GM12878 (cell line): ENCODE data around the gene OTUD5.

ENCODE experiments used
- ASH2L ChIP-seq: fragments of 300-600, 200-600 bp; sonication (generic); IDR thresholded peaks from 2 replicates; pipeline ENCODE4 v1.6.1; 2017; ENCODE audit warnings: low read depth, mild to moderate bottlenecking, borderline replicate concordance
- BHLHE40 ChIP-seq, 2 experiments: fragments of 450-650 bp in 1 of 2; IDR thresholded peaks; 2 replicates each; pipeline ENCODE4 v1.6.1; 2011 to 2017; ENCODE audit warnings: low read depth in 2 of 2, borderline replicate concordance in 1 of 2, improper control_type of control experiment in 1 of 2, low read length in 1 of 2, mild to moderate bottlenecking in 1 of 2
- NFYB ChIP-seq: IDR thresholded peaks from 2 replicates; pipeline ENCODE4 v1.6.1; 2011; ENCODE audit warnings: low read depth, mild to moderate bottlenecking, low read length, improper control_type of control experiment, moderate library complexity; ENCODE audit not compliant: insufficient read depth
- POLR2A ChIP-seq: IDR thresholded peaks from 2 replicates; pipeline ENCODE4 v1.6.1; 2011; ENCODE audit warnings: low read depth, mild to moderate bottlenecking, low read length
- RB1 ChIP-seq: fragments of 450-650 bp; formaldehyde crosslinking; IDR thresholded peaks from 2 replicates; pipeline ENCODE4 v1.6.1; 2017; ENCODE audit warnings: mild to moderate bottlenecking, borderline replicate concordance
- SIX5 ChIP-seq: IDR thresholded peaks from 2 replicates; pipeline ENCODE4 v1.6.1; 2011; ENCODE audit warnings: mild to moderate bottlenecking, low read depth, low read length, moderate library complexity; ENCODE audit not compliant: severe bottlenecking
- ZNF274 ChIP-seq: IDR thresholded peaks from one replicate; pipeline ENCODE4 v1.8.0; 2011; ENCODE audit not compliant: insufficient read length, insufficient read depth
- ZSCAN29 ChIP-seq: fragments of 450-650 bp; IDR thresholded peaks from 2 replicates; pipeline ENCODE4 v1.6.1; 2017; ENCODE audit warnings: mild to moderate bottlenecking, moderate library complexity
- TF ChIP-seq, protein P1 (sequence below), 3 experiments: IDR thresholded peaks in 2 of 3; conservative IDR thresholded peaks in 1 of 3; 2 replicates each; pipeline ENCODE4 v1.5.1; 2011; ENCODE audit warnings: low read depth in 3 of 3, low read length in 3 of 3, mild to moderate bottlenecking in 3 of 3, control low read depth in 2 of 3, moderate library complexity in 2 of 3, inconsistent platforms in 1 of 3, mixed read lengths in 1 of 3; ENCODE audit not compliant: control insufficient read depth in 2 of 3, insufficient read depth in 1 of 3; ENCODE audit errors: extremely low read depth in 1 of 3
- TF ChIP-seq, protein P2 (sequence below): IDR thresholded peaks from 2 replicates; pipeline ENCODE4 v1.6.1; 2011; ENCODE audit warnings: low read depth, low read length, improper control_type of control experiment, borderline replicate concordance
- TF ChIP-seq, protein P3 (sequence below): fragments of 450-650 bp; IDR thresholded peaks from 2 replicates; pipeline ENCODE4 v1.6.1; 2017; ENCODE audit warnings: mild to moderate bottlenecking, low read depth, inconsistent platforms; ENCODE audit not compliant: poor library complexity, severe bottlenecking
- TF ChIP-seq, protein P4 (sequence below): IDR thresholded peaks from 2 replicates; pipeline ENCODE4 v1.6.1; 2011; ENCODE audit warnings: low read depth, mild to moderate bottlenecking, low read length, moderate library complexity, borderline replicate concordance; ENCODE audit errors: extremely low read depth

DNA sequence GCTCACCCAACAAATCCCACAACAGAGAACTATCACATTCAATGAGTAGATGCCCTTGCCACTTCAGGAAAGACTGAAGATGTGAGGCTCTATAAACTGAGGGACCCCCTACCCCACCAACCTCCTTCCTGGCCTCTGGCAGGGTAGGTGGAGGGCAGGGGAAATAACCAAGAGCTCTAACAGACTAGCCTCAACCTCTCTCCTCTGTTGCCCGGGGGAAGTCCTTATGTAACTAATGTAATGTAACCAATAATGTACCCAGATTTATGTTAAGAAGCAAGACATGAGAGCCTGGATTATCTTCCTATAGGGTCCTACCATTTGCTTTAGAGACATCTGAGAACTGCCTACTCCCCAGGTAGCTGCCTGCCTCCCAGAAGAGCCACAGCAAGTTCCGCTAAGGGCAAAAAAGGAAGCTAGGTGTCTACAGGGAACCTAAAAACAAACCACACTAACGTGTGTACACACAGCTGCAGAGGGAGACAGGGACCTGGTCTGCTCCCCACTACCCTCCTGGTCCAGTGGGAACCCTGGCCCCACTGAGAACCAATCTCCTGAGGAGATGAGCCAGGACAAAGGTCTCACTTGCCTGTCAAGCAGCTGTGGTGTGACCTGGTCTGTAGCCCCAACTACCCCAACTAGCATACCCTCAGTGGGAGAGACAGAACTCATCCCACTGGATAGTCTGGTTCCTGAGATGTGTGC, 17.7 kb downstream of the OTUD5 start:
- TF ChIP-seq, protein P1, sequence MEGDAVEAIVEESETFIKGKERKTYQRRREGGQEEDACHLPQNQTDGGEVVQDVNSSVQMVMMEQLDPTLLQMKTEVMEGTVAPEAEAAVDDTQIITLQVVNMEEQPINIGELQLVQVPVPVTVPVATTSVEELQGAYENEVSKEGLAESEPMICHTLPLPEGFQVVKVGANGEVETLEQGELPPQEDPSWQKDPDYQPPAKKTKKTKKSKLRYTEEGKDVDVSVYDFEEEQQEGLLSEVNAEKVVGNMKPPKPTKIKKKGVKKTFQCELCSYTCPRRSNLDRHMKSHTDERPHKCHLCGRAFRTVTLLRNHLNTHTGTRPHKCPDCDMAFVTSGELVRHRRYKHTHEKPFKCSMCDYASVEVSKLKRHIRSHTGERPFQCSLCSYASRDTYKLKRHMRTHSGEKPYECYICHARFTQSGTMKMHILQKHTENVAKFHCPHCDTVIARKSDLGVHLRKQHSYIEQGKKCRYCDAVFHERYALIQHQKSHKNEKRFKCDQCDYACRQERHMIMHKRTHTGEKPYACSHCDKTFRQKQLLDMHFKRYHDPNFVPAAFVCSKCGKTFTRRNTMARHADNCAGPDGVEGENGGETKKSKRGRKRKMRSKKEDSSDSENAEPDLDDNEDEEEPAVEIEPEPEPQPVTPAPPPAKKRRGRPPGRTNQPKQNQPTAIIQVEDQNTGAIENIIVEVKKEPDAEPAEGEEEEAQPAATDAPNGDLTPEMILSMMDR (IDR thresholded peaks at IDR 0.05 in 2 of 3, conservative IDR thresholded peaks at IDR 0.05 in 1 of 3; ENCODE audit: control insufficient read depth in 2 of 3, extremely low read depth in 1 of 3, insufficient read depth in 1 of 3, low read depth in 3 of 3, low read length in 3 of 3), result no peak
- TF ChIP-seq BHLHE40 (IDR thresholded peaks at IDR 0.05; ENCODE audit: borderline replicate concordance in 1 of 2, low read depth in 2 of 2, low read length in 1 of 2) (no peak; a peak in 1 of 4 replicates), ZNF274 (no peak), ASH2L (no peak), NFYB (no peak), SIX5 (no peak), RB1 (no peak), POLR2A (0 out of 2 replicates have a peak, but pooled peaks have one; percentile 18), ZSCAN29 (no peak)
- TF ChIP-seq, protein P2, sequence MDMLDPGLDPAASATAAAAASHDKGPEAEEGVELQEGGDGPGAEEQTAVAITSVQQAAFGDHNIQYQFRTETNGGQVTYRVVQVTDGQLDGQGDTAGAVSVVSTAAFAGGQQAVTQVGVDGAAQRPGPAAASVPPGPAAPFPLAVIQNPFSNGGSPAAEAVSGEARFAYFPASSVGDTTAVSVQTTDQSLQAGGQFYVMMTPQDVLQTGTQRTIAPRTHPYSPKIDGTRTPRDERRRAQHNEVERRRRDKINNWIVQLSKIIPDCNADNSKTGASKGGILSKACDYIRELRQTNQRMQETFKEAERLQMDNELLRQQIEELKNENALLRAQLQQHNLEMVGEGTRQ, result no peak
- TF ChIP-seq, protein P3, sequence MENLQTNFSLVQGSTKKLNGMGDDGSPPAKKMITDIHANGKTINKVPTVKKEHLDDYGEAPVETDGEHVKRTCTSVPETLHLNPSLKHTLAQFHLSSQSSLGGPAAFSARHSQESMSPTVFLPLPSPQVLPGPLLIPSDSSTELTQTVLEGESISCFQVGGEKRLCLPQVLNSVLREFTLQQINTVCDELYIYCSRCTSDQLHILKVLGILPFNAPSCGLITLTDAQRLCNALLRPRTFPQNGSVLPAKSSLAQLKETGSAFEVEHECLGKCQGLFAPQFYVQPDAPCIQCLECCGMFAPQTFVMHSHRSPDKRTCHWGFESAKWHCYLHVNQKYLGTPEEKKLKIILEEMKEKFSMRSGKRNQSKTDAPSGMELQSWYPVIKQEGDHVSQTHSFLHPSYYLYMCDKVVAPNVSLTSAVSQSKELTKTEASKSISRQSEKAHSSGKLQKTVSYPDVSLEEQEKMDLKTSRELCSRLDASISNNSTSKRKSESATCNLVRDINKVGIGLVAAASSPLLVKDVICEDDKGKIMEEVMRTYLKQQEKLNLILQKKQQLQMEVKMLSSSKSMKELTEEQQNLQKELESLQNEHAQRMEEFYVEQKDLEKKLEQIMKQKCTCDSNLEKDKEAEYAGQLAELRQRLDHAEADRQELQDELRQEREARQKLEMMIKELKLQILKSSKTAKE, result no peak
- TF ChIP-seq, protein P4, sequence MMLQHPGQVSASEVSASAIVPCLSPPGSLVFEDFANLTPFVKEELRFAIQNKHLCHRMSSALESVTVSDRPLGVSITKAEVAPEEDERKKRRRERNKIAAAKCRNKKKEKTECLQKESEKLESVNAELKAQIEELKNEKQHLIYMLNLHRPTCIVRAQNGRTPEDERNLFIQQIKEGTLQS, result no peak
